Amniotic stem cell (primary cell): ENCODE data around the gene NUDT5.
"Not testable (repeated sequence)": the region's sequence is repeated elsewhere in the genome, so short reads cannot be mapped to it uniquely, and the experiment has no call there.

Source experiments
- DNase-seq: peaks from one replicate; lab custom pipeline; 2025; lab: John Stamatoyannopoulos, UW

The NUDT5 gene

GRCh38 chr10:12205082-12205481 is 9.4 kb upstream of the NUDT5 start:
- DNase-seq = no peak

GRCh38 chr10:12202226-12202625 is 6.5 kb upstream of the NUDT5 start:
- DNase-seq = no peak

- no peak for DNase-seq
These were observed 5.9 kb upstream of the NUDT5 start for GRCh38 chr10:12201543-12201942.

- DNase-seq = no peak
These were observed 5.2 kb upstream of the NUDT5 start for GRCh38 chr10:12200850-12201249.

- DNase-seq = no peak
These were observed 2.5 kb upstream of the NUDT5 start for GRCh38 chr10:12198156-12198555.

GRCh38 chr10:12196531-12197211 is 980 bp upstream of the NUDT5 start:
- DNase-seq = no peak

- no peak for DNase-seq
These were observed 449 bp downstream of the NUDT5 start for GRCh38 chr10:12195281-12195602.

- no peak for DNase-seq
These were observed 879 bp downstream of the NUDT5 start for GRCh38 chr10:12194752-12195271.

GRCh38 chr10:12193193-12193592 is 2.5 kb downstream of the NUDT5 start:
- no peak for DNase-seq

- no peak for DNase-seq
These were observed 4.0 kb downstream of the NUDT5 start for GRCh38 chr10:12191715-12192114.

- no peak for DNase-seq
These were observed 6.3 kb downstream of the NUDT5 start for GRCh38 chr10:12189426-12189825.

GRCh38 chr10:12188656-12189055 is 7.0 kb downstream of the NUDT5 start:
- no peak for DNase-seq

GRCh38 chr10:12187321-12187905 is 8.3 kb downstream of the NUDT5 start:
- DNase-seq = no peak

- no peak for DNase-seq
These were observed 9.4 kb downstream of the NUDT5 start for GRCh38 chr10:12186323-12186722.

- no peak for DNase-seq
These were observed 11.5 kb downstream of the NUDT5 start for GRCh38 chr10:12184165-12184564.

GRCh38 chr10:12181065-12181775 is 14.5 kb downstream of the NUDT5 start:
- DNase-seq = no peak

- DNase-seq = no peak
These were observed 15.3 kb downstream of the NUDT5 start for GRCh38 chr10:12180221-12180974.

GRCh38 chr10:12179606-12180170 is 16.0 kb downstream of the NUDT5 start:
- no peak for DNase-seq

GRCh38 chr10:12177642-12178041 is 18.0 kb downstream of the NUDT5 start:
- DNase-seq = no peak

- not testable (repeated sequence) for DNase-seq
These were observed 24.2 kb downstream of the NUDT5 start for GRCh38 chr10:12171512-12171911.

GRCh38 chr10:12165999-12166775 is 29.5 kb downstream of the NUDT5 start:
- no peak for DNase-seq
